ENCODE measurements around the gene HUNK. TPM values are rescaled to one million over a fixed set of nuclear protein-coding genes. Genes with fewer than 3 reads are reported as not detected.

Gene HUNK
- total RNA-seq, 1 experiment from 2014 or later, result 7.0 TPM

DNA sequence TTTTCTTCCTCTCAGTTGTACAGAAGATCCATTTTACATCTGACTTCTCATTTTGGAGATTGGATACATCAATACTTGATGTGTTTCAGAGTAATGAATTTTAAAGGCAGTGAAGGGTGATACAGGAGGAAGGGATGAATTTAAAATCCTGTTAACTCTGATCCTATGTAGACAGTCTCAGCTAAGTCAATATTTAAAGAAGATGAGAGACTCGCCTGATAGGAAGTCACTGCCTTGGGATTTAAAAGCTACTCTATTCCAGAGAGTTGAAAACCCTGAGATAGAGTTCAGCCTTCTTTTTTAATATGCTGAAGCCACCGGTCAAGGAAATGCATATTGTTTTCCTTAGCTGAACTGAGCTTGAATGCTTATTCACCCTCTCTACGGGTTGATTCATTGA is 42.7 kb downstream of the HUNK start:
- ATAC-seq (no peak), DNase-seq (ENCODE audit: low spot score) (no peak)
- TF ChIP-seq CDX4 (CRISPR knock-in tag; IDR thresholded peaks at IDR 0.05; ENCODE audit: borderline replicate concordance) (no peak), MXD4 (CRISPR knock-in tag; IDR thresholded peaks at IDR 0.05; ENCODE audit: borderline replicate concordance) (no peak), CREB1 (CRISPR knock-in tag; IDR thresholded peaks at IDR 0.05) (no peak), ZMAT4 (CRISPR knock-in tag; IDR thresholded peaks at IDR 0.05) (no peak), AR (CRISPR knock-in tag; IDR thresholded peaks at IDR 0.05) (no peak), NR2C2 (CRISPR knock-in tag; IDR thresholded peaks at IDR 0.05) (no peak), OVOL2 (CRISPR knock-in tag; IDR thresholded peaks at IDR 0.05; ENCODE audit: borderline replicate concordance) (no peak), NFYB (CRISPR knock-in tag; conservative IDR thresholded peaks at IDR 0.05; ENCODE audit: low read depth) (no peak), RELA (CRISPR knock-in tag; IDR thresholded peaks at IDR 0.05; ENCODE audit: borderline replicate concordance) (no peak), RORB (CRISPR knock-in tag; IDR thresholded peaks at IDR 0.05) (no peak), ZNF138 (CRISPR knock-in tag; conservative IDR thresholded peaks at IDR 0.05) (no peak), FOXP4 (CRISPR knock-in tag; IDR thresholded peaks at IDR 0.05) (no peak), JAZF1 (CRISPR knock-in tag; IDR thresholded peaks at IDR 0.05) (no peak)
- TF ChIP-seq, protein P1, sequence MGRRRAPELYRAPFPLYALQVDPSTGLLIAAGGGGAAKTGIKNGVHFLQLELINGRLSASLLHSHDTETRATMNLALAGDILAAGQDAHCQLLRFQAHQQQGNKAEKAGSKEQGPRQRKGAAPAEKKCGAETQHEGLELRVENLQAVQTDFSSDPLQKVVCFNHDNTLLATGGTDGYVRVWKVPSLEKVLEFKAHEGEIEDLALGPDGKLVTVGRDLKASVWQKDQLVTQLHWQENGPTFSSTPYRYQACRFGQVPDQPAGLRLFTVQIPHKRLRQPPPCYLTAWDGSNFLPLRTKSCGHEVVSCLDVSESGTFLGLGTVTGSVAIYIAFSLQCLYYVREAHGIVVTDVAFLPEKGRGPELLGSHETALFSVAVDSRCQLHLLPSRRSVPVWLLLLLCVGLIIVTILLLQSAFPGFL (CRISPR knock-in tag; IDR thresholded peaks at IDR 0.05; ENCODE audit: borderline replicate concordance), result no peak
- Mint-ChIP-seq H3K9me3 (peaks cover 28% of the 10 kb centered on the region), H3K4me1 (peaks cover 41% of the 10 kb centered on the region), H3K4me3 (no peak overlapping the region), H3K27me3 (ENCODE audit: low read depth) (no peaks in the 10 kb centered on the region), H3K36me3 (peaks cover 12% of the 10 kb centered on the region), H3K27ac (no peak overlapping the region)
- CTCF ChIA-PET, result interaction anchor here (1.2 kb wide), 1 partner anchor 41 kb away, joined by 4 read pairs; no protein-coding TSS in a partner anchor
- POLR2A ChIA-PET, result no interaction called here

DNA sequence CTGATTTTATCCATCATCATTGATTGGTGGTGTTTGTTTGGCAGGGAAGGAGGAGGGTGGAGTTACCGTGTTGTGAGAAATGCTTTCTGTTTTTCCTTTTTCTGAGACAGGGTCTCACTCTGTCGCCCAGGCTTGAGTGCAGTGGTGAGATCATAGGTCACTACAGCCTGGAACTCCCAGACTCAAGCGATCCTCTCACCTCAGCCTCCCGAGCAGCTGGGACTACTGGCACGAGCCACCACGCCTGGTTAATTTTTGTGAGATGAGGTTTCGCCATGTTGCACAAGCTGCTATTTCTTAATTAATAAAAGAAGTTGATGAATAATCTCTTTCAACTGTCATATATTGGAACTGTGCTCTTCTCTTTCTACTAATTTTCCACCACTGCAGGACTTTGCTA is 44.3 kb downstream of the HUNK start:
- H3K9me3 Mint-ChIP-seq, result peaks cover 28% of the 10 kb centered on the region
- peaks cover 25% of the 10 kb centered on the region for H3K4me1 Mint-ChIP-seq
- no peak for ATAC-seq
- peaks cover 12% of the 10 kb centered on the region for H3K36me3 Mint-ChIP-seq
- POLR2A ChIA-PET, result no interaction called here
- H3K27ac Mint-ChIP-seq, result no peak overlapping the region
- no peaks in the 10 kb centered on the region for H3K27me3 Mint-ChIP-seq (ENCODE audit: low read depth)
- no peak for DNase-seq (ENCODE audit: low spot score)
- no peak overlapping the region for H3K4me3 Mint-ChIP-seq
- CTCF ChIA-PET, result interaction anchor here (1.1 kb wide), 1 partner anchor 17 kb away, joined by 3 read pairs; no protein-coding TSS in a partner anchor
- TF ChIP-seq ELF4 (CRISPR knock-in tag; IDR thresholded peaks at IDR 0.05; ENCODE audit: low read depth), result no peak
- no peak for TF ChIP-seq FOXK1 (CRISPR knock-in tag; IDR thresholded peaks at IDR 0.05)
- TF ChIP-seq CBFB (CRISPR knock-in tag; IDR thresholded peaks at IDR 0.05; ENCODE audit: low read depth), result no peak
- TF ChIP-seq, protein P1 (CRISPR knock-in tag; IDR thresholded peaks at IDR 0.05; ENCODE audit: borderline replicate concordance), result no peak
- no peak for TF ChIP-seq ZNF232 (CRISPR knock-in tag; IDR thresholded peaks at IDR 0.05)
- TF ChIP-seq, protein P2, sequence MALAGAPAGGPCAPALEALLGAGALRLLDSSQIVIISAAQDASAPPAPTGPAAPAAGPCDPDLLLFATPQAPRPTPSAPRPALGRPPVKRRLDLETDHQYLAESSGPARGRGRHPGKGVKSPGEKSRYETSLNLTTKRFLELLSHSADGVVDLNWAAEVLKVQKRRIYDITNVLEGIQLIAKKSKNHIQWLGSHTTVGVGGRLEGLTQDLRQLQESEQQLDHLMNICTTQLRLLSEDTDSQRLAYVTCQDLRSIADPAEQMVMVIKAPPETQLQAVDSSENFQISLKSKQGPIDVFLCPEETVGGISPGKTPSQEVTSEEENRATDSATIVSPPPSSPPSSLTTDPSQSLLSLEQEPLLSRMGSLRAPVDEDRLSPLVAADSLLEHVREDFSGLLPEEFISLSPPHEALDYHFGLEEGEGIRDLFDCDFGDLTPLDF (CRISPR knock-in tag; IDR thresholded peaks at IDR 0.05), result no peak
- TF ChIP-seq, protein P3, sequence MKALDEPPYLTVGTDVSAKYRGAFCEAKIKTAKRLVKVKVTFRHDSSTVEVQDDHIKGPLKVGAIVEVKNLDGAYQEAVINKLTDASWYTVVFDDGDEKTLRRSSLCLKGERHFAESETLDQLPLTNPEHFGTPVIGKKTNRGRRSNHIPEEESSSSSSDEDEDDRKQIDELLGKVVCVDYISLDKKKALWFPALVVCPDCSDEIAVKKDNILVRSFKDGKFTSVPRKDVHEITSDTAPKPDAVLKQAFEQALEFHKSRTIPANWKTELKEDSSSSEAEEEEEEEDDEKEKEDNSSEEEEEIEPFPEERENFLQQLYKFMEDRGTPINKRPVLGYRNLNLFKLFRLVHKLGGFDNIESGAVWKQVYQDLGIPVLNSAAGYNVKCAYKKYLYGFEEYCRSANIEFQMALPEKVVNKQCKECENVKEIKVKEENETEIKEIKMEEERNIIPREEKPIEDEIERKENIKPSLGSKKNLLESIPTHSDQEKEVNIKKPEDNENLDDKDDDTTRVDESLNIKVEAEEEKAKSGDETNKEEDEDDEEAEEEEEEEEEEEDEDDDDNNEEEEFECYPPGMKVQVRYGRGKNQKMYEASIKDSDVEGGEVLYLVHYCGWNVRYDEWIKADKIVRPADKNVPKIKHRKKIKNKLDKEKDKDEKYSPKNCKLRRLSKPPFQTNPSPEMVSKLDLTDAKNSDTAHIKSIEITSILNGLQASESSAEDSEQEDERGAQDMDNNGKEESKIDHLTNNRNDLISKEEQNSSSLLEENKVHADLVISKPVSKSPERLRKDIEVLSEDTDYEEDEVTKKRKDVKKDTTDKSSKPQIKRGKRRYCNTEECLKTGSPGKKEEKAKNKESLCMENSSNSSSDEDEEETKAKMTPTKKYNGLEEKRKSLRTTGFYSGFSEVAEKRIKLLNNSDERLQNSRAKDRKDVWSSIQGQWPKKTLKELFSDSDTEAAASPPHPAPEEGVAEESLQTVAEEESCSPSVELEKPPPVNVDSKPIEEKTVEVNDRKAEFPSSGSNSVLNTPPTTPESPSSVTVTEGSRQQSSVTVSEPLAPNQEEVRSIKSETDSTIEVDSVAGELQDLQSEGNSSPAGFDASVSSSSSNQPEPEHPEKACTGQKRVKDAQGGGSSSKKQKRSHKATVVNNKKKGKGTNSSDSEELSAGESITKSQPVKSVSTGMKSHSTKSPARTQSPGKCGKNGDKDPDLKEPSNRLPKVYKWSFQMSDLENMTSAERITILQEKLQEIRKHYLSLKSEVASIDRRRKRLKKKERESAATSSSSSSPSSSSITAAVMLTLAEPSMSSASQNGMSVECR (CRISPR knock-in tag; IDR thresholded peaks at IDR 0.05; ENCODE audit: borderline replicate concordance), result no peak
